ENCODE results near the gene DNM3. TPM values are rescaled to one million over a fixed set of nuclear protein-coding genes. Genes with fewer than 3 reads are reported as not detected.

Gene DNM3
- total and polyA plus RNA-seq, 9 donors, result 2.2 to 7.0 (median 3.9) TPM

DNA sequence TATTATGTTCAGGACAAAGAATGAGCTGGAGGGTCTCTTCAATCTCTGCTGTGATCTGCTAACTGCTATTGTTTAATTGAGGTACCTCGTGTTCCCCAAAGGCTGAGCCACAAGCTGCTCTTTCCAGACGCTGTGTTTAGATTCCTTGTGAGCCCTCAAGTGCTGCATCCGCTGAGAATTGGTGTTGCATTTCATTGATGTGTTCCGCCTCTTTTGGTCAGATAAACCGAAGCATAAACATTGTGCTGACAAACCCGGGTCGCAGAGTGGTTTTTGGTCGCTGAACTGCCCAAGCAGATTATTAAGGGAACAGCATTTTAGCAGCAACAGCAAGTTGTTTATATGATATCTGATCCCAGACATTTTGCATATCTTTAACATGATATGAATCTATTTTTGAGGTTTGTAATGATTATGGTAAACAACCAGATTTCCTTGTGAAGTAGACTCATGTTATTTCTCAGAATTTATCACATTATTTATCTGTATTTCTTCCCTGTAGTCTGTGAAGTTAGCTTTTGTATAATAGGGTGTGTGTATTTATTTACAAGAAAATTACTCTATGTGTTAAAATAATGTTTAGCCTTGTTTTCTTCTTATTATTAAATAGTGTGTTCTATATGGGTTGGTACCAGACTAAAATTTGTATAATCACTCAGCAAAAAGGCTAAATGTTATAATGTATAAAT lies 362.0 kb downstream of the DNM3 start:
- no peak for DNase-seq
- H3K27ac ChIP-seq (ENCODE audit: low read length), result no peak overlapping the region
- peaks cover 14% of the 10 kb centered on the region for H3K9me3 ChIP-seq (replicated peaks; ENCODE audit: control insufficient read depth, low read depth, low read length)
- 33% methylated on average over 4 of the region's 8 CpGs for WGBS (ENCODE audit: insufficient coverage)
- H3K27me3 ChIP-seq (ENCODE audit: control insufficient read depth, insufficient read depth, low read length), result no peaks in the 10 kb centered on the region
- H3K4me1 ChIP-seq (ENCODE audit: control insufficient read depth, insufficient read depth, low read length), result peaks cover 2% of the 10 kb centered on the region
- H3K36me3 ChIP-seq (ENCODE audit: control insufficient read depth, insufficient read depth, low read length), result no peaks in the 10 kb centered on the region
- no peak overlapping the region for H3K4me3 ChIP-seq (ENCODE audit: low read length)

- peaks cover 9% of the 10 kb centered on the region for H3K9me3 ChIP-seq (replicated peaks; ENCODE audit: control insufficient read depth, low read depth, low read length)
Measured at GRCh38 chr1:172203902-172204301, 362.6 kb downstream of the DNM3 start.

GRCh38 chr1:172206256-172206655 lies 365.0 kb downstream of the DNM3 start:
- no peaks in the 10 kb centered on the region for H3K36me3 ChIP-seq (ENCODE audit: control insufficient read depth, insufficient read depth, low read length)
- DNase-seq, result no peak
- H3K4me3 ChIP-seq (ENCODE audit: low read length), result no peak overlapping the region

More at GRCh38 chr1:172203902-172204301, 362.6 kb downstream of the DNM3 start:
- Histone ChIP-seq H3K27ac (ENCODE audit: low read length) (no peak overlapping the region), H3K4me3 (ENCODE audit: low read length) (no peak overlapping the region), H3K27me3 (ENCODE audit: control insufficient read depth, insufficient read depth, low read length) (no peaks in the 10 kb centered on the region), H3K36me3 (ENCODE audit: control insufficient read depth, insufficient read depth, low read length) (no peaks in the 10 kb centered on the region), H3K4me1 (ENCODE audit: control insufficient read depth, insufficient read depth, low read length) (peaks cover 2% of the 10 kb centered on the region)
- no peak for DNase-seq

DNA sequence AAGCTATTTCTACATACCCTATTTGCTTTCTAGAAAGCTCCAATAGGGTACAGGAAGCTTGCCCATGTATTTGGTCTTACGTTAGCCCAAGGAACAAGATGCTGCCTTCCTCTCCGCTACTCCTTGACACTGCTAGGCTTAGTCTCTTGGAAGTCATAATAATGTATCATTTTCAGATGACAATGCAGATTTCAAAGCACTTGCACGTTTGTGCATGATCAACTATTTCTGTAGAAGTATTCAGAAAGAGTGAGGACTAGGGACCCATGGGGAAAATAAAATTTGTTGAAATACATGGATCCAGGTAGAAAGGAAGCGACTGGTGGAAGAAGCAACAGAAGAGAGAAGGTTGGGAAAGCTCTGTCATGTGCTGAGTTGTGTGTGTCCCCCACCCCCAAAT lies 367.3 kb downstream of the DNM3 start:
- no peaks in the 10 kb centered on the region for H3K4me1 ChIP-seq (ENCODE audit: control insufficient read depth, insufficient read depth, low read length)
- no peak for DNase-seq
- no peak overlapping the region for H3K4me3 ChIP-seq (ENCODE audit: low read length)
- H3K9me3 ChIP-seq (replicated peaks; ENCODE audit: control insufficient read depth, low read depth, low read length), result no peaks in the 10 kb centered on the region
- H3K27me3 ChIP-seq (ENCODE audit: control insufficient read depth, insufficient read depth, low read length), result no peaks in the 10 kb centered on the region
- no peak overlapping the region for H3K27ac ChIP-seq (ENCODE audit: low read length)
- H3K36me3 ChIP-seq (ENCODE audit: control insufficient read depth, insufficient read depth, low read length), result no peaks in the 10 kb centered on the region
- 84% methylated on average over 4 of the region's 4 CpGs for WGBS (ENCODE audit: insufficient coverage)

More at GRCh38 chr1:172206256-172206655, 365.0 kb downstream of the DNM3 start:
- peaks cover 3% of the 10 kb centered on the region for H3K9me3 ChIP-seq (replicated peaks; ENCODE audit: control insufficient read depth, low read depth, low read length)
- H3K4me1 ChIP-seq (ENCODE audit: control insufficient read depth, insufficient read depth, low read length), result peaks cover 2% of the 10 kb centered on the region
- no peaks in the 10 kb centered on the region for H3K27me3 ChIP-seq (ENCODE audit: control insufficient read depth, insufficient read depth, low read length)
- no peak overlapping the region for H3K27ac ChIP-seq (ENCODE audit: low read length)

DNA sequence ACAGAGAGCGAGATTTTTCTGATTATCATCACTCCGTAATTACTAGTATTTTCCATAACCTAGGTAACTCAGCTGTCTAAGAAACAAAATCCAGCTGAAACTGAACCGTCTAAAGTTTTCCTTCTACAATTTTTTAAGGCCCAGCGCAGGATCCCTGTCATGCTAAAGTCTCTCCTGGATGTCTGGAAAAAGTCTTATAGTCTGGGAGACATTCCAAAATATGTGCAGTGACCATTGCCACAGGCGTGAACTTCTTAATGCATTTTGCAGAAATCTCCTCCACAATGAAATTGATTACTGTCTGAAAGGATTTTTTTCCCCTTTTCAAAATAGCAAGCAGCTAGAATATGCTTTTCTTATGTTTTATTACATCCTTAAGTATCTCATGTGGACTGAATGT lies 369.9 kb downstream of the DNM3 start:
- Histone ChIP-seq H3K27ac (ENCODE audit: low read length) (peak overlapping the region; percentile 85), H3K36me3 (ENCODE audit: control insufficient read depth, insufficient read depth, low read length) (no peaks in the 10 kb centered on the region), H3K9me3 (replicated peaks; ENCODE audit: control insufficient read depth, low read depth, low read length) (no peaks in the 10 kb centered on the region), H3K4me3 (ENCODE audit: low read length) (no peak overlapping the region), H3K27me3 (ENCODE audit: control insufficient read depth, insufficient read depth, low read length) (no peaks in the 10 kb centered on the region), H3K4me1 (ENCODE audit: control insufficient read depth, insufficient read depth, low read length) (no peaks in the 10 kb centered on the region)
- WGBS (ENCODE audit: insufficient coverage), result 20% methylated on average over 1 of the region's 5 CpGs
- DNase-seq, result peak; percentile 96

GRCh38 chr1:172212124-172212523 lies 370.8 kb downstream of the DNM3 start:
- Histone ChIP-seq H3K4me1 (ENCODE audit: control insufficient read depth, insufficient read depth, low read length) (no peaks in the 10 kb centered on the region), H3K27ac (ENCODE audit: low read length) (peak overlapping the region; percentile 85), H3K27me3 (ENCODE audit: control insufficient read depth, insufficient read depth, low read length) (no peaks in the 10 kb centered on the region), H3K4me3 (ENCODE audit: low read length) (peak overlapping the region; percentile 9), H3K9me3 (replicated peaks; ENCODE audit: control insufficient read depth, low read depth, low read length) (no peaks in the 10 kb centered on the region), H3K36me3 (ENCODE audit: control insufficient read depth, insufficient read depth, low read length) (no peaks in the 10 kb centered on the region)
- DNase-seq, result peak; percentile 65
- 60% methylated on average over 1 of the region's 3 CpGs for WGBS (ENCODE audit: insufficient coverage)

DNA sequence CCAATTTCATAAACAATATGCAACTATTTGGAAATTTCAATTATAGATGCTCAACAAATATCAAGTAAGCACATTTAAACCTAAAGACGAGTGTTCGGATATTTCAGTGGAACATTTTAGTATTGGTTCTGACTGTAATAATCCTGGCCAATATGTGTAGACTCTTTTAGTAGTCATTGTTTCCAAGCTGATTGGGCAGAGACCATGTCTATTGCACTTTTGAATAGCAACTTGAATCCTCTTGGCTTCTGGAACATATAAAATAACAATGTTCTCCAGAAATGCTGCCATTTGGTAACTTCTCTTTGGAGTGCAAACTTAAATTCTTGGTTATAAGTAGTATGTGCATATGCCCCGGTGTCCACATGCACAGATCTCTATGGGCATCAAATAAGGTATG lies 373.7 kb downstream of the DNM3 start:
- H3K4me1 ChIP-seq (ENCODE audit: control insufficient read depth, insufficient read depth, low read length), result no peaks in the 10 kb centered on the region

DNA sequence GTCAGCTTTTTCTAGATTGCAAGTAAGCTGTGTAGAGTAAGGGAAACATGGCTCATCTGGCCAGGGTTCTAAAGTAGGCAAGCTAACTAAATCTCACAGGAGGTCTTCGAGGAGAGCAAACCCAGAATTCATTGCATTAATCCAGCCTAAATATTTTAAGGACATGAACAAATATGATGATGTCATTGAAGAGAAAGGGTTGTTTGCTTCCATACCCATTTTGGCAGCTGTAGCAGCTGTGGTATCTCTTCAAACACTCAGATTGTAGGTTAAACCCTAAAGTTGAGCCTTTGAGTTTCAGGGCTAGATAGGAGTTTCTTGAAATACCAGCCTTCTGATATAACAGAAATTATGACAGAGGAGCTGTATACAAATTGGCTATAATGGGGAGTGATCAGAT lies 378.7 kb downstream of the DNM3 start:
- Histone ChIP-seq H3K4me1 (ENCODE audit: control insufficient read depth, insufficient read depth, low read length) (no peaks in the 10 kb centered on the region), H3K9me3 (replicated peaks; ENCODE audit: control insufficient read depth, low read depth, low read length) (no peaks in the 10 kb centered on the region), H3K4me3 (ENCODE audit: low read length) (no peak overlapping the region), H3K27ac (ENCODE audit: low read length) (no peak overlapping the region), H3K36me3 (ENCODE audit: control insufficient read depth, insufficient read depth, low read length) (no peaks in the 10 kb centered on the region), H3K27me3 (ENCODE audit: control insufficient read depth, insufficient read depth, low read length) (no peaks in the 10 kb centered on the region)
- DNase-seq, result no peak
- no CpG with 5 or more reads among the region's 1 CpG for WGBS (ENCODE audit: insufficient coverage)

More for the DNA sequence above, 373.7 kb downstream of the DNM3 start:
- no peaks in the 10 kb centered on the region for H3K9me3 ChIP-seq (replicated peaks; ENCODE audit: control insufficient read depth, low read depth, low read length)
- H3K27me3 ChIP-seq (ENCODE audit: control insufficient read depth, insufficient read depth, low read length), result no peaks in the 10 kb centered on the region
- DNase-seq, result peak; percentile 81
- H3K4me3 ChIP-seq (ENCODE audit: low read length), result no peak overlapping the region
- no peak overlapping the region for H3K27ac ChIP-seq (ENCODE audit: low read length)
- WGBS (ENCODE audit: insufficient coverage), result 100% methylated on average over 1 of the region's 3 CpGs
- no peaks in the 10 kb centered on the region for H3K36me3 ChIP-seq (ENCODE audit: control insufficient read depth, insufficient read depth, low read length)

DNA sequence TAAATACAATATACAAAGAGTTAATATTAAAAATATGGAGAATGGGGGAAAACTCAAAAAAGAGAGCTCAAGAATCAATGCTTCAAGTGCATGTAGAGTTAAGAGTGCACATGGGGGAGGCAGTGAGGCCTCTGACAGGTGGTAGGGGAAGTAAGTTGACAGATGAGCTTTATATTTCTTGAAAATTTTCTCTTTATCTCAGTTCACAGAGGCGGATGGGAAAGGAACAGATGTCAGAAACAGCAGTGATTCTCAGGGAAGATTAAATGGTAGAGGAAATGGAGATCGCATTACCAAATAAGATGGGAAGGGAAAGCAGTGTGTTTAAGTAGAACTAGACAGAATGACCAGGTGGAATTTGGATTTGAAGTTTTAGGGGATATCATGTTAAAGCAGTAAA lies 379.1 kb downstream of the DNM3 start:
- no peak for DNase-seq
- Histone ChIP-seq H3K27me3 (ENCODE audit: control insufficient read depth, insufficient read depth, low read length) (no peaks in the 10 kb centered on the region), H3K36me3 (ENCODE audit: control insufficient read depth, insufficient read depth, low read length) (no peaks in the 10 kb centered on the region), H3K4me1 (ENCODE audit: control insufficient read depth, insufficient read depth, low read length) (no peaks in the 10 kb centered on the region), H3K4me3 (ENCODE audit: low read length) (no peak overlapping the region), H3K27ac (ENCODE audit: low read length) (no peak overlapping the region), H3K9me3 (replicated peaks; ENCODE audit: control insufficient read depth, low read depth, low read length) (no peaks in the 10 kb centered on the region)
- 50% methylated on average over 2 of the region's 2 CpGs for WGBS (ENCODE audit: insufficient coverage)

DNA sequence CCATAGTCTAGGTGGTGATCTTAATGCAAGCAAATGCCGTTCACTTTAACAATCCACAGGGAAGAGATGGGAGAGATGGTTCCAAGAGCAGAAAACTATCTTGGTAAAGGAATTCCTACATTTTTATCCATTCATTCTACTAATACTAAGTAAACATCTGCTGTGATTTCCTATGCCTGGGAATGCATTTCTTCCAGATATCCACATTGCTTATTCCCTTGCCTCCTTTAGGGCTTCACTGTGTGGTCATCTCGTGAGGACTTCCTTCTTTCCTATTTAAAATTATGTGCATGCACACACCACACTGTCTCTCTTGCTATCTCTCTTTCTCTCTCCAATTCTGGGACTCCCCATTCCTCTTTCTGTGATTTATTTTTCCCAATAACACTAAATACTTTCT lies 380.1 kb downstream of the DNM3 start:
- DNase-seq, result no peak
- H3K36me3 ChIP-seq (ENCODE audit: control insufficient read depth, insufficient read depth, low read length), result no peaks in the 10 kb centered on the region
- no peak overlapping the region for H3K27ac ChIP-seq (ENCODE audit: low read length)
- H3K27me3 ChIP-seq (ENCODE audit: control insufficient read depth, insufficient read depth, low read length), result no peaks in the 10 kb centered on the region
- no peak overlapping the region for H3K4me3 ChIP-seq (ENCODE audit: low read length)
- H3K4me1 ChIP-seq (ENCODE audit: control insufficient read depth, insufficient read depth, low read length), result no peaks in the 10 kb centered on the region
- 71% methylated on average over 1 of the region's 2 CpGs for WGBS (ENCODE audit: insufficient coverage)
- no peaks in the 10 kb centered on the region for H3K9me3 ChIP-seq (replicated peaks; ENCODE audit: control insufficient read depth, low read depth, low read length)

DNA sequence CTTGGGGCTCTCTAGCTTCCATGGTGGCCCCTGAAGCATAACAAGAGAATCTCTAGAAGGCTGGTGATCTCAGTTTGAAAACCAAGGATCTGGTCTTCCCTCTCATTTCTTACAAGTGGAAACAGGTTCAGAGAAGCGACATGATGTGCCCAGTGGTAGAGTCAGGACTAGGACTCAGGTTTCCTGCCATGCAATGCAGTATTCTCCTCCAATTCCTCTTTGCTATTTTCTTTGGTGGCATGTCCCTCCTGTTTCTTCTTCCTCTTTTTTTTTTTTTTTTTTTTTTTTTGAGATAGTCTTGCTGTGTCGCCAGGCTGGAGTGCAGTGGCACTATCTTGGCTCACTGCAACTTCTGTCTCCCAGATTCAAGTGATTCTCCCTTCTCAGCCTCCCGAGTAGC lies 383.6 kb downstream of the DNM3 start:
- Histone ChIP-seq H3K27ac (ENCODE audit: low read length) (no peak overlapping the region), H3K9me3 (replicated peaks; ENCODE audit: control insufficient read depth, low read depth, low read length) (no peaks in the 10 kb centered on the region), H3K4me3 (ENCODE audit: low read length) (no peak overlapping the region), H3K4me1 (ENCODE audit: control insufficient read depth, insufficient read depth, low read length) (no peaks in the 10 kb centered on the region), H3K36me3 (ENCODE audit: control insufficient read depth, insufficient read depth, low read length) (no peaks in the 10 kb centered on the region), H3K27me3 (ENCODE audit: control insufficient read depth, insufficient read depth, low read length) (no peaks in the 10 kb centered on the region)
- DNase-seq, result no peak
- no CpG with 5 or more reads among the region's 3 CpGs for WGBS (ENCODE audit: insufficient coverage)

Measured in muscle of leg (tissue), 11 donors.